Stimulated activated CD4-positive, alpha-beta T cell treated with anti-CD3 and anti-CD28 coated beads, Interleukin-4, amount 100 ng/mL, for 24 hours (primary cell): Measurements from ENCODE around the gene BCL11A.

ENCODE experiments used
- DNase-seq: peaks from one replicate; pipeline ENCODE4 v3.0.0-alpha.2; 2020

BCL11A gene

DNA sequence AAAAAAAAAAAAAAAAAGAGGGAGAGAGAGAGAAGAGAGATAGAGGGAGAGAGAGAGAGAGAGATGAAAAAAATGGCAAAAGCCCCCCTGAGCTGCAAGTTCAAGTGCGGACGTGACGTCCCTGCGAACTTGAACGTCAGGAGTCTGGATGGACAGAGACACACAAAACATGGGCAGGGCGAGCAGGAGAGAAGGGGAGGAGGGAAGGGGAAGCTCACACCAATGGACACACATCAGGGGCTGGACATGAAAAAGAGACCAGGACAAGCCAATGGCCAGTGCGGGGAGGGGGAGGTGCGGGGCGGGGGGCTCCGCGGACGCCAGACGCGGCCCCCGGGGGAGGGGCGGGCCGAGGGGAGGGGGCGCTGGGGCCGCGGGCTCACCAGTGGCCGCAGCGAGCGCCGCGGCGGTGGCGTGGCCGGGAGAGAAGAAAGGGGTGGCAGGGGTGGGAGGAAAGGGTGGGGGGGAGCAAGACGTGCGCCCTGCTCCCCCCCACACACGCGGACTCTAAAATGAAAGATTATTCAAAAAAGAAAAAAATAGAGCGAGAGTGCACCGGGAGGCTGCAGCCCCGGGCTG is at the start of gene BCL11A:
TSS of gene BCL11A (minus strand) at position 160 of the 579 bp plus-strand sequence. CDS start 384 bp downstream, outside the sequence.
- no peak for DNase-seq

DNA sequence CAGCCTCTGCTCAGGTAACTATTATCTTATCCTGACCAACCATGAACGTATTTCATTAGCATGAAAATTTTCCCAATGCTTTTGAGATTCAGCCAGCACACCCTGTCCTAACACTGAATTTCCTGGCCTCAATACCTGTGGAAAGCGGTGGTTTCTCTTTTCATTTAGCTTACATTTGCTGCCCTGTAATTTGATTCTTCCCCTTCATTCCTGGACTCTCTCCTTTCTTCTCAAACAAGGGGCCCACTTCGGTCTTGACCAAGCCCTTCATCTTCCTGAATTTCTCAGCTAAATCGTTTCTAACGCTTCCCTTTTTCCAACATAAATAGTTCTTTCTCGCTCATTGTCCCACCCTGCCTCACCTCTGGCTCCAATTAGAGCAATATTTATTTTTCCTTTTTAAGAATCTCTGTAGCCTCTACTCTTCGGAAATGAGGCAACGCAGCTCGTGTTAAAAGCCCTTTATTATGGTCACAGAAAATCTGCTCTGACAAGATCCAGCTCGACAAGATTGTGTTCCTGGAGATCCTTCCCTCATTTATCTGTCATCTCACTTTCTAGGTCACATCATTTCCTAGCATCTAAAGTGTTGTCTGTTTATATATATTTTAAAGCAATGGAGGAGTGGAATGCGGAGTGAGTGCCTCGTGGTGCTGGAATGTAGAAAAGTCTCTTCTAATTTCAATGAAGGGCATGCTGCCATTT is 49.5 kb upstream of the BCL11A start:
- DNase-seq: no peak

DNA sequence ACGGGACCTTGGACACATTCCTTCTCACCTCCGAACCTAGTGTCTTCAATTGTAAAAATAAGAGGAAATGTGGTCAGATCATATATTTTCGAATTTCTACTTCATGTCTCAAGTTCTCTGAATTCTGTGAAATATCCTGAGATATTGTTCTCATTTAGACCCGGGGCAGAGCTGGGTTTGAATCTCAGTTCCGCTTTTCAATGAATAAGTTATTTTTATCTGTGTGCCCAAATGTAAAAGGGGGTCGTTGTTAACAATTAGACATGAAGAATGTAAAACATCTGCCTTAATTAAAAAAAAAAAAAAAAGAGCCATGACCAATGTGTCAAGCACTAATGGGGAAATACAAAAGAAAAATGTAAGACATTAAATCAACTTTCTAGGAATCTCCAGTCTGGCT is 48.9 kb upstream of the BCL11A start:
- no peak for DNase-seq

DNA sequence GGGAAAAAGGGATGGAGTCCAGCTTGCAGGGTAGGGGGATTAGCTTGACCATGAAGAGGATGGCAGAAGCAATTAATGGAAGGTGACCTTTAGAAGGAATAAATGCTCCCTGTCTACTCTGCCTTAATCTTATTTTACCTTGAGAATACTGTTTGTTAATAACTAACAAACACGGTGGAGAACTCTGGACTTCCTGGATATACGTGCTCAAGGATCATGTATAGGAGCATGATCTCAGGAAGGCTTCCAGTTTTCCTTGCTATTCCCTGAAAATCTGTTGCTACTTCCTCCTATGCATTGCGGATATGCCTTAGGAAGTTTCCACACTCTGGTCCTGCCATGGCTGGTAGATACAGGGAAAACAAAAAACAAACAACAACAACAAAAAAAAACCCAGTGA is 44.8 kb upstream of the BCL11A start:
- DNase-seq: no peak

DNA sequence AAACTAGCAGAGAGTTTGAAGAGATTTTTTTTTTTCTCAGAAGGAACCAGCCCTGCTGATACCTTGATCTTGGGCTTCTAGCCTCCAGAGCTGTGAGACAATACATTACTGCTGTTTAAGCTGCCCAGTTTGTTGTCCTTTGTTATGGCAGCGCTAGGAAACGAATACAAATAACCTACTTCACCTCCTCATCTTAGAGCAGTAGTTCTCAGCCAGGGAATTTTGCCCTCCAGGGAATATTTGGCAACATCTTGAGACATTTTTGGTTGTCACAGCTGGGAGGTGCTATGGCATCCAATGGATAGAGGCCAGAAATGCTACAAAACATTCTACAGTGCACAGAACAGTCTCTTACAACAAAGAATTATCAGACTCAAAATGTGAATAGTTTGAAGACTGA is 43.9 kb upstream of the BCL11A start:
- DNase-seq: no peak

DNA sequence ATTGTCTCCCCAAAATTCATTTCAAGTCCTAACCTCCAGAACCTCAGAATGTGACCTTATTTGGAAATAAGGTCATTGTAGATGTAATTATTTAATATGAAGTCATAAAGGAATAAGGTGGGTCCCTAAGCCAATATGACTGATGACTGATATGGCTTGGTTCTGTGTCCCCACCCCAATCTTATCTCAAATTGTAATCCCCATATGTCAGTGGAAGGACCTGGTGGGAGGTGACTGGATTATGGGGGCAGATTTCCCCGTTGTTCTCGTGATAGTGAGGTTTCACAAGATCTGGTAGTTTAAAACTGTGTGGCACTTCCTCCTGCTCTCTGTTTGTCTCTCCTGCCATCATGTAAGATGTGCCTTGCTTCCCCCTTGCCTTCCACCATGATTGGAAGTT is 43.0 kb upstream of the BCL11A start:
- DNase-seq: no peak

DNA sequence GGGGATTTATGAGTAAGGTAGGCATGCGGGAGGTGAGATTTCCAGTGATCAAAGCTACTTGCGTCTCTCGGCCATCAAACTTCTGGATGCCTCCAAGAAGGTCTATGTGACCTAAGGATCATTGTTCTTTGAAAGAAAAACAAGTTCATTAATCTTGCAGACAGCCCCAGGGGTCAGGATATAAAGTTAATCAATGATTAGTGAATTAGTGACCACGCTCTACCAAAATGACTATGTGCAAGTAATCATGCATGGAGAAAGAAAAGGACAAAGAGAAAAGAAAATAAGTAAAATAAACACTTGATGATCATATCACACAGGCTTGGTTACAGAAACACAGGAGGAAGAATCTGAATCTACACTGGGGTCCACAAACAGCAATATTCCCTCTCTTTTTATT is 42.5 kb upstream of the BCL11A start:
- DNase-seq: no peak

DNA sequence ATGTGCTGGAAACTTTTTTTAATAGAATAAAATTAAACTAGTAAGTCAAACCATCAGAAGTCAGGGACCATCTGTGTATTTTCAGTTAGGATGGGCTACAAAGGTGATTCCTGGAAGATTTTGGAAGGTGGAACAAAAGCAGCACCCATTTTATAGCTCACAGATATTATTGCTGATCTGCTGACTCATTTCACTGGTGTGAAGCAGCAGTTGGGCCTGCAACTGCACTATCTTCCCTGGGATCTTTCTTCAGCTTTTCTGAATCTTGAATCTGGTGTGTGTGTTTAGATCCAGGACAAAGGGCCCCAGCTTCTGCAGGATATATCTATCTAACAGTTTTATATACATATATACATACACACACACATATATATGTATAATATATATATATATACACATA is 35.6 kb upstream of the BCL11A start:
- no peak for DNase-seq

DNA sequence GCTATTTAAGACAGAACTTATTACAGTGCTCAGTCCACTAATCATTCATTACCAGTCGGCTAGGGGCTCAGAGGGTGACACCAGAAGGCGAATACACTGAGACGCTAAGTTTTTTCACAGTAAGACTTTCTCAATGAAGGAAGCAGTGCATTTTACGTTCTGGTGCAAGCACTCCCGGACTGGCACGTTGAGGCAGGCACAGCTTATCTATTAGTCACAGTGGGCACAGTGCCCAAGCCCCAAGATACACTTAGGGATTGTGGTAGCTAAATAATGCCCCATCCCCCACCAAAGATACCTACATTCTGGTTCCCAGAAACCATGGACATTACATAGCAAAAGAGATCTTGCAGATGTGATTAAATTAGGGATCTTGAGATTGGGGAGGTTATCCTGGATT is 32.6 kb upstream of the BCL11A start:
- DNase-seq: no peak

DNA sequence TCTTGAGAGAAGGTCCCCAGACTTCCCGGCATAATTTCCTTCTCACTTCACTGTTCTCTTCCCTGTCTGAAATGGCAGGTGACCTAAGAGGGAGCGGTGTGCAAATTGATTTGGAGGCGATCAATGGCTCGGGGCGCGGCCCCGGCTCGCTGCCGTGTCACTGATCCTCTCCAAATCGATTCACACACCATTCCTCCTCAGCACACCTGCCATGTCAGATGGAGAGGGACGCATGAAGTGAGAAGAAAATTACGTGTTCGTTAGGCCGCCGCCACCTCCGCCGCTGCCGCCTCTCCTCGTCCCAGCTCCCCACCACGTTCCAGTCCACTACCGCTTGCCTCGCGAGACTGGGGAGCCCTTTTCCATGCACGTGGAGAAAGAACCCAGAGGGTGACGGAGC is 31.8 kb upstream of the BCL11A start:
- DNase-seq: no peak

DNA sequence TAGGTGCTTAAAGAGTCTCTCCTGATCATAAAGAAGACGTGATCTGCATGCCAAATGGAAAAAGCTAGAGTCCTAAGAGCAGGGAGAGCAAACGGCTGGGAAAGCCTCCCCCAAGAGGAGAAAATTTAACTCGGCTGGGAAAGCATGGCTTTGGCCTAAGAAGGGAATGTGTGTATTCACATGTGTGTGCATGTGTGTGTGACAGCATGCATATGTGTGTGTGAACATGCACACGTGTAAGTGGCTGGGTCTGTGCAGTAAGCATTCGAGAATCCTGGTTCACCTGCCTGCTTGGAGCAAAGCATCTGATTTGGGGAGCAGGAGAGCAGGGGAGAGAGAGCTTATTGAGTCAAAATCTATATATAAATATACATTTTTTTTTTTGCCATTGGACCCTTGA is 30.1 kb upstream of the BCL11A start:
- no peak for DNase-seq

DNA sequence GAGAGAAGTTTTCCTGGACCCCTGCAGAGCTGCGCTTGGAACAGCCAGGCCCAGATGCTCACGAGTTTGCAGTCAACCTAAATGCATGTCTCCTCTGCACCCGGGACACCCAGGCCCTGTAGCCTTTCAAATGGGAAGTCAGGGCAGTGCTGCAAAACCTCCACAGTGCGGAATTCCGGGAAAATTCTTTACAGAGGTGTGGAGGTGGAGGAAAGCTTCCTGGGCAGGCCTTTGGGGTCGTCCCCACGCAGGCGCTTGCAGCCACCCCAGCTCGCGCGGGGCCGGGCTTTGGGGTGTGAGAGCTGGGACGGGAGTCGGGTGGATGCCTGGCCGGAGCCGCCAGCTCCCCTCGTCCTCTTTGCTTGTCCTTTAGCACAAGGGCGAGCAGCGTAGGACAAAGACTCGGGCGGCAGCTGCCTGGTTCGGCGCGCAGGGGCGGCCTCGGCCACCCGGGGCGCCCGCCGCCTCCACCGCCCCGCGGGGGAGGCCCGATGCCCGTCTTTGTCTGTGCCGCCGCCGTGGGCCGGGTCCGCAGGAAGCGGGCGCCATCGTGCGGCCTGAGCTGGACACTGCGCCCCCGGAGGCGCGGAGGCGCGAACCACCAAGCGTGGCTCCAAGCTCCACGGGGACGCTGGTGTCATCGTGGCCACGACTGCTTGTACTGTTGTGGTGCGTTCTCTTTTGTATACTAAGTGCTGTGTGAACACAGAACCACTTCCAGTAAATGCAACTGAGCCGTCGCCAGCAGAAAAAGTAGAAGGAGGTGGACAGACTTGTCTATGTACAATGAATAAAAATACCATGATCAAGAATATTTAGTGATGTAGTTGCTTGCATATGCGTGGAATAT is 28.2 kb upstream of the BCL11A start:
- peak; percentile 59 for DNase-seq

DNA sequence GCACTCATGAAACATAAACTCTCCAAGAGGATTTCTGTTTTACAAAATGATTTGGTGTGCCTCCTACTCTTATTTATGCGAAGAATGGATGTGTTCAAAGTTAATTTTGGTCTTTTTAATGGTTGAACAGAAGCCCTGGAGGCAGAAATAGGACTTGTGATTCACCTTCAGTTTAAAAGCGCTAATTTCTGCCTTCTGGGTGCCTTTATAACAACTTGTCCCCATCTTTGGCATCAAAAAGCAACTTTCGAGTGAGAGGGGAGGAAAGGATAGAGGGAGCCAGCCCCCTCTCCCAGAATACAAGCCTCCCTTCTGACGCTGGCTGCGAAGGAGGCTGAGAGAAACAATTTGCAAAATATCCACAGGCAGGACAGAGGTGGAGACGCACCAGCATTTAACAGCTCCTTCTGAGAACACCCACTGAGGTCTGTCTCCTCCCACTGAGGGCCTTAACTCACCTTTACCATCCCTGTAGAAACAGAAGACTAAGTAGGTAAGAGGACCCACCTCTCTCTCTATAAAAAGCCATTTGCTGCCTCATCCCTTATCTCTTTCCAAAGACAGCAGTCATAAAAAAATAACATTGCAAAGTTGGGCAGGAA is 24.3 kb upstream of the BCL11A start:
- DNase-seq: no peak

DNA sequence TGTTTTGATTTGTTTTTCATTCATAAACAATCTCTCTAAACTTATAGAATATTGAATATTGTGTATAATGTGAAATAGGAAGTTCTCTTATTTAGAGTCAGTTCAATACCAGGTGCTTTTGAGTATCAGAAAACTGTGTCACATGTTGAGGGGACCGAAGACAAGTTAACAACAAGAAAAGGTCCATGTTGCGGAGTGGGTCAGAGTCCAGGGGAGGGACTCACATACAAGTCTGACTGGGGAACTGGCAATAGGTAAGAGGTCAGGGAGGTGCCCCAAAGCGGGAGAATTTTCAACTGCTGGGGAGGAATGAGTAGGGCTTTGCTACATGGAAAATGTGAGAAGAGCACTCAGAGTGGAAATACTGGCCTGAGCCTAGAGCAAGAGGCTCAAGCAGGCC is 19.8 kb upstream of the BCL11A start:
- no peak for DNase-seq

DNA sequence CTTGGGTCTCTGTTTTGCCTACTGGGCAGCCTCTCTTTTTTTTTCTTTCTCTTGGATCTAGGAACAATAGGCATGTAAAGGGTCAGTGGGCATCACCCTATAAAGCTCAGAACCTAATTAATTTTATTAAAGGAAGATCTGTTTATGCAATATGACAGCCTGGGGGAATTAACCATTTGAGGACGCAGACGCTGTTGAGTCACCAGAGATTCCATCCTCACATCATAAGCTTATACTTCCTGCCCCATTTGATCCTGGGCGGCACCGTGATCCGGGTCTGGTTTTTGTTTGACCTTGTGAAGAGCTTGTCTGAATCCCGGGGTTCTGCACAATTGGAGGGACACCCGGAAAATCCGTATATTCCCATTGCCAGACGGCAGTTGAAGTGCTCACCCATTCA is 16.8 kb upstream of the BCL11A start:
- no peak for DNase-seq

DNA sequence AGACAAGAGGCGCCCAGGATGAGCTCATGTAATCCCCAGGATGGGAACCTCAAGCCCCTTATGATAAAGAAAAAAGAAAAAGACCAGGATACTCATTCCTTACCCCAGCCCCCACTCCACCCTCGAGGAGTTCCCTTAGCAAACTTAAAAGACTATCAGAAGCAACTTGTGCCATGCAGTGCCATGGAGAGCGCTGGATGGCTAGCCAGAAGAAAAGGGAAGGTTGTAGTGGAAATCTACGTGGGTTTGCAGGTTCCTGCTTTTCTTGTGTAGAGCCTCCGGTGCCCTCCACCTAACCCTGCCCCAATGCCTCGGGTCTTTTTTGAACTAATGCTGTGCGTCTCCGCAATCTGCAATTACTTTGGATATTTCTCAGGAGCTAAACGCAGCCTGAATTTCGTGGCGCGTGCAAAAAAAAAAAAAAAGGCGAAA is 16.2 kb upstream of the BCL11A start:
- DNase-seq: no peak

DNA sequence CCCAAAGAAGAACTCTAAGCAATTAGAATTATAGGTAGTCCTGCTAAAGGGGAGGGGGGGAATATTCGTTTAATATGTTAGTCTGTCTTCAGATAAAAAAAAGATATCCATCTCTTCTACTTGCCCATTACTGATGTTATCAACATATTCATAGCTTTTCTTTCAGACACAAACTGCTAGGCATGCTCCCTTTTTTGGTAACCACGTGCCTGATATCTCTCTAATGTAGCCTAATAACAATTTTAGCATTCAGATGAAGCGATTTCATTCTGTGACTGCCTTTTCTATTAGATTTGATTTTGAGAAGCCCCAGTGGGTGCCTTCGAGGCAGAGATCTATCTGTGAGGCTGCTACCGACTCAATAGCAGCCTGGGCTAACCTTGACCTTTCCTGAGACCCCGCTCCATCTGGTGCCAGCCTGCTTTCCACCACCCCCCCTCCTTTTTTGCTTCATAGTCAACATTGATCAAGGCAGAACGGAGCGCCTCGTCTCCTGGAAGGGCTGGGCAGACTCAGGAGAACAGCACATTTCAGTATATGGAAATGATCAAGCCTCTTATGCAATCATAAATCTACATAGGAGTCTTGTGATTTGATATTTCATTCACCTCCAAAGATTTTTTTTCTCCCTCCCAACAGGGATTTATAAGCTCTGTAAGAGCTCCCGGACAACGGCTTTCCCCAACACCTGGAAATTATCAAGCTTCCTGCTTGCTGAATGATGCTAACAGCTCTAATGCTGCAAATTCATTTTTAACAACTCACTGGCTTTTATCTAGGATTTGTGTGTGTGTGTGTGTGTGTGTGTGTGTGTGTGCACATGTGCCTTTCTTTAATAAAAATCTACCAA is 14.7 kb upstream of the BCL11A start:
- DNase-seq: no peak

DNA sequence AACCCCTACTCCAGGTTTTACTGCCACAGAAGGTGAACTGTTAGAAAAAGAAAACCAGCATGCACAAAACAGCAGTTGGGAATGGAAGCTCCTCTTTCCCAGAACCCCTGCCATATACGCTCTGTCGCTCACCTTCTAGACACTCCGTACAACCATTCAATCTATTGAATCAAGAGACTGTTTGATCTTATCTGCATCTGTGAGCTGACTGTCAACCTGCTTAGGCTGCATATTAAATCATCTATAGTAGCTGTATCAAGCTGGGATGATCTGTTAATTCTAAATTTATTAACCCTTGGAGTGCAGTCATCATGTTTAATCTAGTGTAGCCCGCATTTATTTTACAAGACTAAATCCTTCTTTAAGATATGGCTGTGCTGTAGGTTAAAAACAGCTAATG is 13.6 kb upstream of the BCL11A start:
- no peak for DNase-seq

DNA sequence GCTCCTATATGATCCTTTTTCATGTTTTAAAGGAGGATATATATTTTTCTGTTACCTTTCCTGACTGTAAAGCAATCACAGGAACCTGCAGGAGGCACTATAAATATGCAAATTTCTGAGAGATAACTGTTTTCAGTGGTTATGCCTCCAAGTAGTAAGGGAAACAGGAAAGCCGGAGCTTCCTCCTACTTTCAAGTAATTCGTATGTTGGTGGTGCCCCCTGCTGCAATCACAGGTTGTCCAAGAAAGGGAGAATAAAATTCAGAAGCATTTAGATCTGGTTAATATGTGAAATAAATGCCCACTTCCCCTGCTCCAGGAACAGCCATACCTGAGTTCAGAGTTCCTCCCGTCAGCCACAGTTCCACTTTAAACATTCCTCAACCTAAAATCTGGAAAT is 12.0 kb upstream of the BCL11A start:
- no peak for DNase-seq

DNA sequence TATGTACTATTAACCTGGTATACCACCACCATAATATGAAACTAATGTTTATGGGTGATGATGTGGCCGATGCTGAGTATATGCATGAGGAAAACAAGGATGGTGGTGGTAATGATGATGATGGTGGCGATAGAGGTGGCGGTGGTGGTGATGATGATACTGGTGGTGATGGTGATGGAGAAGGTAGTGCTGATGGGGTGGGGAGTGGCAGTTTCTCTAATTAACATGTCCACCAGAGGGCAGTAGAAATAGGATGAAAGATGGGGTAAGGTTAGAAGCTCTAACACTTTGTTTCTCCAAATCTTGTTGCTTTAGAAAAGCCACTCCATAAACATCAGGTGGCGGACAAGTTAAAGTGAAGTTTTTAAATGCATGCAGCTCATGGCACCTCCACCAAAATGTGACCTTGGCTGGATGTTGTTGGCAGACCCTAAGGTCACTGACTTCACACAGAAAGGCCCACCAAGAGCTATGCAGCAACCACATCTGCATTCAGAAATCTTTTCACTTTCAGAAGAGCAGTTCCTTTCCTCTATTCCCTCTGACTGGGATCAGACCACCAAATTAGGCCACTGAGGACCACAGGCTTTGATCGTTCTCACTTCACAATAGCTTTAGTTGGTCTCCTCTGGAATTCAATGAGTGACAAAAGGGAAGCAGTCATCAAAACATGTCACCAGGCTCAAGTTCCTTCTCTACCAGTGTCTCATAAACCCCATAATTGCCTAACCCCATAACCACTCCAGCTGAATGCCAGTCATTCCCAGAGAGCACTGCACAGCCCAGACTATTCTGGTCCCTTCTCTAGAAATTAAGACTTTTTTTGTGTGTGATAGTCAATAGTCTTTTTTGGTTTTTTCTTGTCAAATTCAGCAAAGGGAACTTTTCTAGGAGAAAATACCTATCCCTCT is 7.5 kb upstream of the BCL11A start:
- no peak for DNase-seq

DNA sequence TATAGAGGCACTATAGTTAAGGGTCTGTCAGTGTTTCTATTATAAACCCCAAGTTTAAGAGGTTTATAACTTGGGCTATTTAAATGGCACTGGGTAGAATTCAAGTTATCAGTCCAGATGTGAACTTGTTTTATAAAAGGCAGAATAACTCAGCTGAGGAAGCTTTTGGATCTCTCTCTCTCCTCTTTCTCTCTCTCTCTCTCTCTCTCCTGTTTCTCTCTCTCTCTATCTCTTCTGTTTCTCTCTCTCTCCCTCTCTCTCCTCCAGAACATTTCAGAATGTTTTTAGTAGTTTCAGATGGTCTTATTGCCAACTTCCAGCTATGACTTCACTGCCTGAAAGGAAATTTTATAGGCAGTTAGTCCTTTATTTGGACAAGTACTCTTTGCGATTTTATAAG is 6.4 kb upstream of the BCL11A start:
- DNase-seq: no peak

DNA sequence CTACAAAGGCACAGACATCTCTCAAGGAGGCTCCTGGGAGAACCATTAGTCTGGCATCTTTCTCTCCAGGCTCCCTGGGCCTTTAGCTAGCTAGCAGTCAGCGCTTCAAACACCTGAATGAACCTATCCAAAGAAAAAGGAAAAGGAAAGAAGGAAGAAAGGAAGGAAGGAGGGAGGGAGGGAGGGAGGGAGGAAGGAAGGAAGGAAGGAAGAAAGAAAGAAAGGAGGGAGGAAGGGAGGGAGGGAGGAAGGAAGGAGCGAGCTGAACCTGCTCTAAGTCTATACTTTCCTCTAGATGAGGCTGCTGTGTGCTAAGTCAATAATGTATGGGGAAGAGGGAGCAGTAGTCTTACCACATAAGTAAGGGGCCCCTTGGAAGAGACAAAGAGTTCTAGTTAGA is 5.1 kb upstream of the BCL11A start:
- no peak for DNase-seq
